ENCODE data around the gene CD14.

- TF ChIP-seq FOSL2 (IDR thresholded peaks at IDR 0.05) (no peak), FOSL2 (CRISPR knock-in tag; IDR thresholded peaks at IDR 0.05) (no peak), CTCF (IDR thresholded peaks at IDR 0.05) (no peak), POLR2A (IDR thresholded peaks at IDR 0.05; ENCODE audit: low read length) (no peak), RARB (CRISPR knock-in tag; IDR thresholded peaks at IDR 0.05) (no peak), CHD4 (IDR thresholded peaks at IDR 0.05; ENCODE audit: borderline replicate concordance) (no peak), EP300 (IDR thresholded peaks at IDR 0.05) (no peak), USF2 (IDR thresholded peaks at IDR 0.05) (no peak), POLR2AphosphoS2 (conservative IDR thresholded peaks at IDR 0.05; ENCODE audit: low read length) (no peak)
These were observed 4.3 kb downstream of the CD14 start for GRCh38 chr5:140628711-140629110.
